Right lobe of liver (tissue), 6 donors: ENCODE results near the gene ZNF771. TPM values are rescaled to one million over a fixed set of nuclear protein-coding genes. Genes with fewer than 3 reads are reported as not detected.

Experiments used
- ATAC-seq, 4 donors: fragments of 200-7000 bp; cut with Tn5 transposase; one replicate each; pipeline ENCODE4 v1.9.1; 2020; ENCODE audit warnings: mild to moderate bottlenecking in 4 of 4, moderate library complexity in 4 of 4
- DNase-seq, 3 donors: peaks; one replicate each; pipeline ENCODE4 v3.0.0-alpha.2; 2020
- H3K27ac ChIP-seq, 3 donors: fragments of 200-600 bp; one replicate each; pipeline ENCODE4 v1.8.0; 2022
- H3K27me3 ChIP-seq, 2 donors: fragments of 200-600 bp; one replicate each; pipeline ENCODE4 v1.8.0; 2022
- H3K36me3 ChIP-seq, 4 donors: fragments of 200-600 bp; sonication (generic) in 1 of 4; one replicate each; pipeline versions ENCODE4 v1.5.1 to v1.8.0; 2017 to 2022; ENCODE audit warnings: control low read depth in 1 of 4
- H3K4me1 ChIP-seq, 4 donors: fragments of 200-600 bp; sonication (generic) in 1 of 4; one replicate each; pipeline versions ENCODE4 v1.5.1 to v1.8.0; 2017 to 2022; ENCODE audit warnings: control low read depth in 1 of 4
- H3K4me3 ChIP-seq, 3 donors: fragments of 200-600 bp; one replicate each; pipeline ENCODE4 v1.8.0; 2022
- H3K9me3 ChIP-seq, 4 donors: fragments of 200-600 bp; sonication (generic) in 1 of 4; one replicate each; pipeline versions ENCODE4 v1.5.1 to v1.8.0; 2017 to 2022; ENCODE audit warnings: control low read depth in 1 of 4
- POLR2A ChIP-seq: fragments of 450-650 bp; IDR thresholded peaks from one replicate; pipeline ENCODE4 v1.6.1; 2017; ENCODE audit warnings: antibody characterized with exemption, mild to moderate bottlenecking
- WGBS: methylation state at CpG from one replicate; pipeline ENCODE4 v1.1.6; 2018; ENCODE audit warnings: low coverage, low lambda C conversion rate; ENCODE audit not compliant: insufficient coverage; ENCODE audit errors: missing lambda C conversion rate; 5-methylcytosine and 5-hydroxymethylcytosine counted together
- intact Hi-C, 2 donors: fragments of 100-400 bp; cut with DNase I; formaldehyde crosslinking; loops; one replicate each; pipeline versions ENCODE4 v1.11.2 to v1.14.1; 2022
- total RNA-seq, 6 experiments: library from RNA; depleted of rRNA in 2 of 6; stranded (reverse); fragments of >200 nt in 2 of 6; fragmentation: NEBNext Ultra II Directional in 3 of 6; extraction: Animal tissue kit (Norgen Biotek cat#: 25700) in 3 of 6; gene quantifications; one replicate each; pipeline versions ENCODE4 v1.1.0 to v1.2.4, GENCODE V29; 2016 to 2023
- TF ChIP-seq, protein P1 (sequence below), 4 donors: fragments of 200-600 bp in 3 of 4; fragments of 450-650 bp in 1 of 4; IDR thresholded peaks; one replicate each; pipeline versions ENCODE4 v1.5.1 to v1.8.0; 2016 to 2022; ENCODE audit warnings: antibody characterized with exemption in 4 of 4, mild to moderate bottlenecking in 2 of 4
- donor health status: DM: no; HTN: yes; CAD: no.
- donor health status: DM: no; HTN: no; CAD: no.
- donor health status: DM: no; HTN: no; CAD: no.
- donor health status: DM: no; HTN: yes; CAD: no.
- donor health status: DM: no; HTN: yes; CAD: no.

The ZNF771 gene
- total RNA-seq, 6 experiments from 2014 or later, result 3.9 to 11.3 (median 9.6) TPM

DNA sequence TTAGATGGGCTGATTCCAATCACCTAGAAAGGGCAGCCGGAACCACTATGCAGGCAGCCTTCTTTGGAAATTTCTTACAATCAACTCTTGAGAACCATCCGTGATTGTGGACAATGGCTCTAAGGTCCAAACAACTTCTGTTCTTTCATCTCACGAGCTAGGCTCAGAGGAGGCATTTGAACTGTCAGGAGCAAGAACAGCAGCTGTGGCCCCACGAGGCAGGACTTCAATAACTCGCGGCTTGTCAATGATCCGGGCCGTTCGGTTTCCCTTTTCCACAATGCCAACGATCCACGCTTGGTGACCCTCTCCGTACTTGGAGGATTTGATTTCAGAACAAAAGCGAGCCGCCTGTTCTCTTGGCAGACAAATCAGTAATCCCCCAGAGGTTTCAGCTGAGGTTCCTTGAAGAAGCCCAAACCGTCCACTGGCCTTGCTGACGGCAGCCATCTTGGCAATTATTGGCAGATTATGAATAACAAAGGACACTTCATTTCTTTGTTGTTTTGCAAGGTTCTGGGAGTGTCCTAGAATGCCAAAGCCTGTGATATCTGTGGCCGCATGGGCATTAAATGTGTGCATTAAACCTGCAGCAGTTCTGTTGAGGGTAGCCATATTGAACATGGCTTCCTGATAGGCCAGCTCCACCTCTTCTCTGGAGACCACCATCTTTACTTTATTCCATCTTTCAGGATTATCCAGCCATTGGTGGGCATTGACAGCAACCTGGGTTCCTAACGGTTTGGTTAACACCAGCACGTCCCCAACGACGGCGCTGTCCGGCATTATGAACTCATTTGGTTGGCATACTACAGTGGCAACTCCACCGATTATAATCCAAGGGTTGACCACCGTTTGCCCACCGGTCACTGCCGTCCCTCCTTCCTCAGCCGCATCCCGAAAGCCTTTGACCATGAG lies 37.1 kb downstream of the ZNF771 start:
- WGBS, result 21% methylated on average over 28 of the region's 29 CpGs
- peak overlapping the region; percentile 85 to 98 (median 94) for H3K27ac ChIP-seq
- intact Hi-C loops, result no loop called here

GRCh38 chr16:30445149-30445407 lies 37.7 kb downstream of the ZNF771 start:
- Histone ChIP-seq H3K36me3 (peaks cover 0 to 4% (median 2%) of the 10 kb centered on the region in 4 donors), H3K27me3 (no peaks in the 10 kb centered on the region), H3K4me1 (peaks cover 0 to 36% (median 9%) of the 10 kb centered on the region in 4 donors), H3K9me3 (no peaks in the 10 kb centered on the region), H3K4me3 (peak overlapping the region; percentile 69 to 96 (median 83)), H3K27ac (peak overlapping the region; percentile 85 to 98 (median 94))
- DNase-seq (no peak), ATAC-seq (no peak)
- no peak for TF ChIP-seq POLR2A
- TF ChIP-seq, protein P1, sequence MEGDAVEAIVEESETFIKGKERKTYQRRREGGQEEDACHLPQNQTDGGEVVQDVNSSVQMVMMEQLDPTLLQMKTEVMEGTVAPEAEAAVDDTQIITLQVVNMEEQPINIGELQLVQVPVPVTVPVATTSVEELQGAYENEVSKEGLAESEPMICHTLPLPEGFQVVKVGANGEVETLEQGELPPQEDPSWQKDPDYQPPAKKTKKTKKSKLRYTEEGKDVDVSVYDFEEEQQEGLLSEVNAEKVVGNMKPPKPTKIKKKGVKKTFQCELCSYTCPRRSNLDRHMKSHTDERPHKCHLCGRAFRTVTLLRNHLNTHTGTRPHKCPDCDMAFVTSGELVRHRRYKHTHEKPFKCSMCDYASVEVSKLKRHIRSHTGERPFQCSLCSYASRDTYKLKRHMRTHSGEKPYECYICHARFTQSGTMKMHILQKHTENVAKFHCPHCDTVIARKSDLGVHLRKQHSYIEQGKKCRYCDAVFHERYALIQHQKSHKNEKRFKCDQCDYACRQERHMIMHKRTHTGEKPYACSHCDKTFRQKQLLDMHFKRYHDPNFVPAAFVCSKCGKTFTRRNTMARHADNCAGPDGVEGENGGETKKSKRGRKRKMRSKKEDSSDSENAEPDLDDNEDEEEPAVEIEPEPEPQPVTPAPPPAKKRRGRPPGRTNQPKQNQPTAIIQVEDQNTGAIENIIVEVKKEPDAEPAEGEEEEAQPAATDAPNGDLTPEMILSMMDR (IDR thresholded peaks at IDR 0.05), result no peak
- intact Hi-C loops, result no loop called here
- WGBS, result 17% methylated on average over 5 of the region's 11 CpGs

More for the DNA sequence above, 37.1 kb downstream of the ZNF771 start:
- TF ChIP-seq, protein P1 (IDR thresholded peaks at IDR 0.05), result no peak
- no peak for TF ChIP-seq POLR2A
- Histone ChIP-seq H3K4me3 (peak overlapping the region; percentile 69 to 96 (median 83)), H3K4me1 (peaks cover 0 to 36% (median 9%) of the 10 kb centered on the region in 4 donors), H3K27me3 (no peaks in the 10 kb centered on the region), H3K9me3 (no peaks in the 10 kb centered on the region), H3K36me3 (peaks cover 0 to 4% (median 2%) of the 10 kb centered on the region in 4 donors)
- no peak for DNase-seq
- ATAC-seq, result no peak

- no peaks in the 10 kb centered on the region for H3K9me3 ChIP-seq
- peaks cover 0 to 4% (median 2%) of the 10 kb centered on the region in 4 donors for H3K36me3 ChIP-seq
- peak within 1 kb of the TSS; percentile 86 to 98 (median 94) for H3K27ac ChIP-seq
- intact Hi-C loops, result no loop called here
- peak within 1 kb of the TSS; percentile 69 to 96 (median 83) for H3K4me3 ChIP-seq
- peak; percentile 100 for TF ChIP-seq POLR2A
- TF ChIP-seq, protein P1 (IDR thresholded peaks at IDR 0.05), result peak in 3 of 4 donors; percentile 17 to 24 (median 21)
- no peaks in the 10 kb centered on the region for H3K27me3 ChIP-seq
- ATAC-seq (peak; percentile 74 to 84 (median 80)), DNase-seq (peak; percentile 96 to 100 (median 99))
- under 1% methylated on average over 24 of the region's 59 CpGs for WGBS
- H3K4me1 ChIP-seq, result peaks cover 0 to 36% (median 9%) of the 10 kb centered on the region in 4 donors
Measured at GRCh38 chr16:30445408-30446202, 38.2 kb downstream of the ZNF771 start, which contains the start of gene SEPHS2. TSS of gene SEPHS2 (minus strand) at chr16:30445874. CDS start at chr16:30445727, 147 bp downstream.

DNA sequence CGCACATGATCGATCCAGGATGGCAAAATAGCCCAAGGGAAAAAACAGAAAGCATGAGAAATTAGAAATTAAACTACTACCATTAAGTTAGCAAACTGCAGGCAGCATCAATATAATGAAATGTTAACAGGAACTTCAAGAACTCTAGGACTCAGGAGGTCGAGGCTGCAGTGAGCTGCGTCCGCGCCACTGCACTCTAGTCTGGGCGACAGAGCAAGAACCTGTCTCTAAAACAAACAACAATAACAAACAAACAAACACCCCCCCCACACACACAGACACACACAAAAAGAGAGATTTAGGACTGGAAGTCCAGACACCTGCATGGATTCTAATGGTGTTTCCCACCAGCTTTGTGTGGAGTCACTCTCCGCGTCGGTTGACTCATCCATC lies 38.8 kb downstream of the ZNF771 start:
- intact Hi-C loops, result no loop called here
- WGBS, result 10% methylated on average over 6 of the region's 10 CpGs
- peak overlapping the region; percentile 86 to 98 (median 94) for H3K27ac ChIP-seq
- H3K4me3 ChIP-seq, result peak overlapping the region; percentile 69 to 96 (median 83)
- no peaks in the 10 kb centered on the region for H3K9me3 ChIP-seq
- ATAC-seq, result peak; percentile 1 to 30 (median 14)
- H3K27me3 ChIP-seq, result no peaks in the 10 kb centered on the region
- no peak for DNase-seq
- TF ChIP-seq, protein P1 (IDR thresholded peaks at IDR 0.05), result no peak
- no peak for TF ChIP-seq POLR2A
- H3K36me3 ChIP-seq, result peaks cover 0 to 4% (median 2%) of the 10 kb centered on the region in 4 donors
- peaks cover 0 to 36% (median 9%) of the 10 kb centered on the region in 4 donors for H3K4me1 ChIP-seq
